MM.1S (cell line): Measurements from ENCODE around the gene MYZAP.

Source experiments
- DNase-seq: peaks from one replicate; pipeline ENCODE4 v3.0.0-alpha.2; 2015
- H2AFZ ChIP-seq: fragments of 300-600 bp; sonication (generic); 2 replicates; pipeline ENCODE4 v1.6.0; 2016; ENCODE audit warnings: antibody characterized with exemption, low read length
- H3F3A ChIP-seq: fragments of 300-600 bp; sonication (generic); 2 replicates; pipeline ENCODE4 v1.6.1; 2016; ENCODE audit warnings: mild to moderate bottlenecking, antibody characterized with exemption, low read length, moderate library complexity, mixed read lengths; ENCODE audit not compliant: insufficient read depth
- H3K27ac ChIP-seq: fragments of 300-600 bp; sonication (generic); 2 replicates; pipeline ENCODE4 v1.5.1; 2016; ENCODE audit warnings: mild to moderate bottlenecking, low read length
- H3K27me3 ChIP-seq: fragments of 300-600 bp; sonication (generic); replicated peaks from 2 replicates; pipeline ENCODE4 v1.6.0; 2016; ENCODE audit warnings: low read length; ENCODE audit not compliant: insufficient read depth
- H3K36me3 ChIP-seq: fragments of 300-600 bp; sonication (generic); replicated peaks from 2 replicates; pipeline ENCODE4 v1.6.1; 2016; ENCODE audit warnings: mild to moderate bottlenecking, low read length, mixed read lengths; ENCODE audit not compliant: insufficient read depth
- H3K4me1 ChIP-seq: fragments of 300-600 bp; sonication (generic); 2 replicates; pipeline ENCODE4 v1.6.1; 2016; ENCODE audit warnings: low read length, mixed read lengths
- H3K4me2 ChIP-seq: fragments of 300-600 bp; sonication (generic); 2 replicates; pipeline ENCODE4 v1.6.0; 2016; ENCODE audit warnings: low read depth, low read length
- H3K4me3 ChIP-seq: fragments of 300-600 bp; sonication (generic); 2 replicates; pipeline ENCODE4 v1.5.1; 2016; ENCODE audit warnings: low read length, mixed read lengths
- H3K79me2 ChIP-seq: fragments of 300-600 bp; sonication (generic); 2 replicates; pipeline ENCODE4 v1.6.1; 2016; ENCODE audit warnings: mixed run types, low read length, mixed read lengths
- H3K9ac ChIP-seq: fragments of 300-600 bp; sonication (generic); 2 replicates; pipeline ENCODE4 v1.6.1; 2016; ENCODE audit warnings: low read length, mixed read lengths
- H3K9me2 ChIP-seq: fragments of 300-600 bp; sonication (generic); replicated peaks from 2 replicates; pipeline ENCODE4 v1.6.1; 2016; ENCODE audit warnings: mild to moderate bottlenecking, low read length, mixed read lengths; ENCODE audit not compliant: insufficient read depth
- H3K9me3 ChIP-seq: fragments of 300-600 bp; sonication (generic); replicated peaks from 2 replicates; pipeline ENCODE4 v1.6.1; 2016; ENCODE audit warnings: mild to moderate bottlenecking, low read length, mixed read lengths; ENCODE audit not compliant: insufficient read depth
- H4K20me1 ChIP-seq: fragments of 300-600 bp; sonication (generic); 2 replicates; pipeline ENCODE4 v1.6.1; 2016; ENCODE audit warnings: mild to moderate bottlenecking, low read length, moderate library complexity, mixed read lengths; ENCODE audit not compliant: insufficient read depth
- CTCF ChIP-seq: fragments of 300-600 bp; sonication (generic); IDR thresholded peaks from 2 replicates; pipeline ENCODE4 v1.5.1; 2016; ENCODE audit warnings: antibody characterized with exemption, low read length, mixed read lengths
- EZH2 ChIP-seq: fragments of 300-600 bp; sonication (generic); optimal IDR thresholded peaks from 2 replicates; pipeline ENCODE3; 2017; ENCODE audit warnings: low read depth, mild to moderate bottlenecking, antibody characterized with exemption, low read length, mixed read lengths
- EZH2phosphoT487 ChIP-seq: fragments of 300-600 bp; sonication (generic); IDR thresholded peaks from 2 replicates; pipeline ENCODE4 v1.6.1; 2018; ENCODE audit warnings: antibody characterized with exemption, low read length

The MYZAP gene

GRCh38 chr15:57605491-57605890, 13.8 kb downstream of the MYZAP start:
- Histone ChIP-seq H3K9me2 (no peaks in the 10 kb centered on the region), H2AFZ (no peak overlapping the region), H3K4me3 (no peak overlapping the region), H3K4me1 (no peaks in the 10 kb centered on the region), H4K20me1 (no peaks in the 10 kb centered on the region), H3K36me3 (no peaks in the 10 kb centered on the region), H3K9me3 (no peaks in the 10 kb centered on the region), H3K9ac (no peak overlapping the region), H3K27ac (no peak overlapping the region), H3K79me2 (no peaks in the 10 kb centered on the region), H3K27me3 (no peaks in the 10 kb centered on the region), H3K4me2 (no peak overlapping the region), H3F3A (no peaks in the 10 kb centered on the region)
- no peak for TF ChIP-seq EZH2phosphoT487
- TF ChIP-seq EZH2, result no peak
- TF ChIP-seq CTCF, result no peak
- DNase-seq, result no peak

- DNase-seq, result no peak
- H3K9ac ChIP-seq, result no peak overlapping the region
- H3K27ac ChIP-seq, result no peak overlapping the region
- TF ChIP-seq EZH2phosphoT487, result no peak
- TF ChIP-seq EZH2, result no peak
- TF ChIP-seq CTCF, result no peak
- no peaks in the 10 kb centered on the region for H3K9me3 ChIP-seq
- H2AFZ ChIP-seq, result no peak overlapping the region
- H3K4me2 ChIP-seq, result no peak overlapping the region
- H3F3A ChIP-seq, result no peaks in the 10 kb centered on the region
- H3K27me3 ChIP-seq, result no peaks in the 10 kb centered on the region
- no peaks in the 10 kb centered on the region for H3K9me2 ChIP-seq
- H3K36me3 ChIP-seq, result no peaks in the 10 kb centered on the region
- H3K4me3 ChIP-seq, result no peak overlapping the region
- H3K4me1 ChIP-seq, result no peaks in the 10 kb centered on the region
- H4K20me1 ChIP-seq, result no peaks in the 10 kb centered on the region
- H3K79me2 ChIP-seq, result no peaks in the 10 kb centered on the region
Measured at GRCh38 chr15:57606048-57606447, 14.3 kb downstream of the MYZAP start.

GRCh38 chr15:57606816-57607215, 15.1 kb downstream of the MYZAP start:
- Histone ChIP-seq H3K9me3 (no peaks in the 10 kb centered on the region), H3K36me3 (no peaks in the 10 kb centered on the region), H2AFZ (no peak overlapping the region), H3K9ac (no peak overlapping the region), H3K4me2 (no peak overlapping the region), H3K79me2 (no peaks in the 10 kb centered on the region), H3K27ac (no peak overlapping the region), H3K9me2 (no peaks in the 10 kb centered on the region), H3F3A (no peaks in the 10 kb centered on the region), H3K4me1 (no peaks in the 10 kb centered on the region), H3K4me3 (no peak overlapping the region), H3K27me3 (no peaks in the 10 kb centered on the region), H4K20me1 (no peaks in the 10 kb centered on the region)
- TF ChIP-seq EZH2phosphoT487 (no peak), EZH2 (no peak), CTCF (no peak)
- no peak for DNase-seq
